Ureter (tissue), 1 donor: ENCODE results near the gene MICB. TPM values are rescaled to one million over a fixed set of nuclear protein-coding genes. Genes with fewer than 3 reads are reported as not detected.
A peak's percentile ranks its signal among the peaks of the same experiment; 100 is the strongest.
"Not testable (repeated sequence)": the region's sequence is repeated elsewhere in the genome, so short reads cannot be mapped to it uniquely, and the experiment has no call there.

ENCODE experiments used
- DNase-seq: peaks from one replicate; pipeline ENCODE4 v3.0.0-alpha.2; 2020; ENCODE audit warnings: low spot score
- total RNA-seq: library from RNA; stranded (reverse); gene quantifications from one replicate; pipeline ENCODE4 v1.2.4, GENCODE V29; 2023
- donor health status: DM: yes; HTN: yes; CAD: no.

MICB gene
- total RNA-seq, 1 donor from 2014 or later: 2.9 TPM

GRCh38 chr6:31538805-31539400, 41.0 kb downstream of the MICB start:
- DNase-seq: no peak

- no peak for DNase-seq
Observed at GRCh38 chr6:31540640-31541039, 42.7 kb downstream of the MICB start.

- peak; percentile 69 for DNase-seq
Observed at GRCh38 chr6:31541059-31541657, 43.2 kb downstream of the MICB start.

GRCh38 chr6:31541658-31542521, 43.9 kb downstream of the MICB start, which contains the start of gene DDX39B:
Gene DDX39B (minus strand): TSS chr6:31542003. CDS start chr6:31540532, 1,471 bp downstream.
- peak; percentile 97 for DNase-seq

- DNase-seq: no peak
Observed at GRCh38 chr6:31543639-31544038, 45.7 kb downstream of the MICB start.

GRCh38 chr6:31544676-31545075, 46.7 kb downstream of the MICB start:
- no peak for DNase-seq

GRCh38 chr6:31545291-31545690, 47.3 kb downstream of the MICB start:
- DNase-seq: no peak

GRCh38 chr6:31546339-31546957, 48.5 kb downstream of the MICB start, which contains the start of gene ATP6V1G2:
Gene ATP6V1G2 (minus strand): TSS chr6:31546608. CDS start chr6:31546559, 49 bp downstream.
- peak; percentile 92 for DNase-seq

- DNase-seq: peak; percentile 96
Observed at GRCh38 chr6:31546958-31547726, 49.2 kb downstream of the MICB start, which contains the start of gene NFKBIL1. Gene NFKBIL1 (plus strand): TSS chr6:31547608. CDS start chr6:31547695, 87 bp downstream.

- no peak for DNase-seq
Observed at GRCh38 chr6:31547727-31548543, 50.0 kb downstream of the MICB start.

GRCh38 chr6:31548544-31548873, 50.6 kb downstream of the MICB start:
- no peak for DNase-seq

- not testable (repeated sequence) for DNase-seq
Observed at GRCh38 chr6:31551371-31551770, 53.4 kb downstream of the MICB start.

- no peak for DNase-seq
Observed at GRCh38 chr6:31556307-31556706, 58.4 kb downstream of the MICB start.

GRCh38 chr6:31557443-31558317, 59.7 kb downstream of the MICB start:
- no peak for DNase-seq

- DNase-seq: no peak
Observed at GRCh38 chr6:31558318-31558625, 60.3 kb downstream of the MICB start.

- DNase-seq: no peak
Observed at GRCh38 chr6:31558631-31559500, 60.9 kb downstream of the MICB start.

- no peak for DNase-seq
Observed at GRCh38 chr6:31559606-31559957, 61.6 kb downstream of the MICB start.

- DNase-seq: no peak
Observed at GRCh38 chr6:31559958-31560696, 62.2 kb downstream of the MICB start.
